ENCODE data around the gene UNC13C.

DNA sequence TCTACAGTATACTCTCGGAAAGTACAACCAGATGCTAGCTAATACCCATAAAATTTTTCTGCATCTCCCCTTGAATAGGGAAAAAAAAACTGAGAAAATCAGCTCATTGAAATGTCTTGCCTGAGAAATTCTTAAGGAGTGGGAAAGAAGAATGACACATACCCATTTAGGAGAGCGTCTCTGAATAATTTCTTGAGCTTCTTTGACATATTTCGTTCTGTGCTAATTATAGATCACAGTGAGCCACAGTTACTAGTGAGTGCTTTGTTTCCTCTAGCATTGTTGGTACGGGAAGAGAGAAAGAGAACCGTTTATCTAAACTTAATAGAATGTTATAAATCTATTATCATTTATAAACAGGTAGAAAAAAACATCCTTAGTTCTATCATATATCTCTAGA, 588.4 kb downstream of the UNC13C start:
- TF ChIP-seq, protein P1, sequence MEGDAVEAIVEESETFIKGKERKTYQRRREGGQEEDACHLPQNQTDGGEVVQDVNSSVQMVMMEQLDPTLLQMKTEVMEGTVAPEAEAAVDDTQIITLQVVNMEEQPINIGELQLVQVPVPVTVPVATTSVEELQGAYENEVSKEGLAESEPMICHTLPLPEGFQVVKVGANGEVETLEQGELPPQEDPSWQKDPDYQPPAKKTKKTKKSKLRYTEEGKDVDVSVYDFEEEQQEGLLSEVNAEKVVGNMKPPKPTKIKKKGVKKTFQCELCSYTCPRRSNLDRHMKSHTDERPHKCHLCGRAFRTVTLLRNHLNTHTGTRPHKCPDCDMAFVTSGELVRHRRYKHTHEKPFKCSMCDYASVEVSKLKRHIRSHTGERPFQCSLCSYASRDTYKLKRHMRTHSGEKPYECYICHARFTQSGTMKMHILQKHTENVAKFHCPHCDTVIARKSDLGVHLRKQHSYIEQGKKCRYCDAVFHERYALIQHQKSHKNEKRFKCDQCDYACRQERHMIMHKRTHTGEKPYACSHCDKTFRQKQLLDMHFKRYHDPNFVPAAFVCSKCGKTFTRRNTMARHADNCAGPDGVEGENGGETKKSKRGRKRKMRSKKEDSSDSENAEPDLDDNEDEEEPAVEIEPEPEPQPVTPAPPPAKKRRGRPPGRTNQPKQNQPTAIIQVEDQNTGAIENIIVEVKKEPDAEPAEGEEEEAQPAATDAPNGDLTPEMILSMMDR (IDR thresholded peaks at IDR 0.05) = no peak
- TF ChIP-seq POLR2A (IDR thresholded peaks at IDR 0.05) (no peak), EP300 (IDR thresholded peaks at IDR 0.05) (no peak), POLR2AphosphoS5 (IDR thresholded peaks at IDR 0.05) (no peak)
